HUES64 (cell line): ENCODE results near the gene ABCC4.

Experiments used
- H3K27ac ChIP-seq: 2 replicates; pipeline ENCODE4 v1.7.0; 2013; ENCODE audit warnings: low read depth, low read length, inconsistent platforms
- H3K27me3 ChIP-seq: 2 replicates; pipeline ENCODE4 v1.6.1; 2013; ENCODE audit warnings: mild to moderate bottlenecking, low read length; ENCODE audit not compliant: insufficient read depth
- H3K36me3 ChIP-seq: 2 replicates; pipeline ENCODE4 v1.6.1; 2013; ENCODE audit warnings: mild to moderate bottlenecking, low read length; ENCODE audit not compliant: insufficient read depth
- H3K4me1 ChIP-seq: 2 replicates; pipeline ENCODE4 v1.6.1; 2013; ENCODE audit warnings: mild to moderate bottlenecking, low read length, moderate library complexity; ENCODE audit not compliant: insufficient read depth
- H3K4me3 ChIP-seq: 2 replicates; pipeline ENCODE4 v1.5.1; 2013; ENCODE audit warnings: mild to moderate bottlenecking, low read length, moderate library complexity
- H3K9ac ChIP-seq: 2 replicates; pipeline ENCODE4 v1.6.1; 2013; ENCODE audit warnings: mild to moderate bottlenecking, low read depth, low read length
- H3K9me3 ChIP-seq: 2 replicates; pipeline ENCODE4 v1.6.1; 2013; ENCODE audit warnings: low read depth, low read length; ENCODE audit not compliant: insufficient read depth
- WGBS: fragments of 150-250, 120-280 bp; methylation state at CpG from one replicate; pipeline ENCODE4 v1.1.7; 2013; ENCODE audit warnings: missing lambda C conversion rate; 5-methylcytosine and 5-hydroxymethylcytosine counted together

ABCC4 gene

GRCh38 chr13:95074820-95075219, 226.4 kb downstream of the ABCC4 start:
- Histone ChIP-seq H3K9me3 (no peaks in the 10 kb centered on the region), H3K36me3 (peaks cover 6% of the 10 kb centered on the region; the same call in 1 of the 2 replicates), H3K27me3 (no peaks in the 10 kb centered on the region), H3K9ac (no peak overlapping the region), H3K27ac (no peak overlapping the region), H3K4me1 (no peaks in the 10 kb centered on the region), H3K4me3 (no peak overlapping the region)
- 85% methylated on average over 3 of the region's 3 CpGs for WGBS

GRCh38 chr13:95073747-95074311, 227.4 kb downstream of the ABCC4 start:
- Histone ChIP-seq H3K4me3 (no peak overlapping the region), H3K9me3 (no peaks in the 10 kb centered on the region), H3K9ac (no peak overlapping the region), H3K36me3 (peaks cover 6% of the 10 kb centered on the region; the same call in 1 of the 2 replicates), H3K27ac (no peak overlapping the region), H3K4me1 (no peaks in the 10 kb centered on the region), H3K27me3 (no peaks in the 10 kb centered on the region)
- 98% methylated on average over 7 of the region's 7 CpGs for WGBS

GRCh38 chr13:95067303-95067702, 233.9 kb downstream of the ABCC4 start:
- Histone ChIP-seq H3K27ac (no peak overlapping the region), H3K4me3 (no peak overlapping the region), H3K27me3 (no peaks in the 10 kb centered on the region), H3K36me3 (peaks cover 3% of the 10 kb centered on the region; the same call in 1 of the 2 replicates), H3K9ac (no peak overlapping the region), H3K4me1 (no peaks in the 10 kb centered on the region), H3K9me3 (no peaks in the 10 kb centered on the region)
- 91% methylated on average over 3 of the region's 3 CpGs for WGBS

DNA sequence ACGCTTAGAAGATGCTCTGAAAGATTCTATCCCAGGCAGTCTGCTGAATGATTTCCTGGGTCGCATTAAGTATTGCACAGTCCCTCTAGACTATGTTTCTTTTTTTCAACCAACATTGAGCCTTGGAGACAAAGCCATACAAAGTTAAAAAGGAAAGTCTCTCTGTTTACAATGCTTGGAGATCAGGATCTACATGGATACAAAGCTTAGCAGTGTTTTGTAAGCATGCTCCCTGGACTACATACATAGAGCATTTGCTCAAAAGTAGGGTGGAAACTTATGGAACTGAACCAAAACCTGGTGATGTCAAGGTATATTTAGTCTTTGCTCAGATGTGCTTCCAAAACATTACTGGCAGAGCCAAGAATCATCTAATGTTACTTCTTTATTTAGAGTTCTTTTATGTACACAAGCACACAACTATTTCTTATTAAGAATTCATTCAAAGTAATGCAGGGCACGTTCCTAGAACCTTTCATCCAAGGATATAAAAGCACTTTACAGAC, 241.2 kb downstream of the ABCC4 start:
- no peak overlapping the region for H3K9ac ChIP-seq
- H3K4me3 ChIP-seq = no peak overlapping the region
- no peaks in the 10 kb centered on the region for H3K9me3 ChIP-seq
- H3K27me3 ChIP-seq = no peaks in the 10 kb centered on the region
- WGBS = 90% methylated on average over 3 of the region's 3 CpGs
- H3K36me3 ChIP-seq = no peaks in the 10 kb centered on the region
- no peak overlapping the region for H3K27ac ChIP-seq
- H3K4me1 ChIP-seq = peaks cover 22% of the 10 kb centered on the region

GRCh38 chr13:95059306-95059705, 241.9 kb downstream of the ABCC4 start:
- Histone ChIP-seq H3K9me3 (no peaks in the 10 kb centered on the region), H3K9ac (no peak overlapping the region), H3K27ac (no peak overlapping the region), H3K36me3 (no peaks in the 10 kb centered on the region), H3K4me1 (peaks cover 22% of the 10 kb centered on the region), H3K4me3 (no peak overlapping the region), H3K27me3 (no peaks in the 10 kb centered on the region)
- whole genome bisulfite sequencing = 63% methylated on average over 8 of the region's 8 CpGs

GRCh38 chr13:95058680-95059079, 242.6 kb downstream of the ABCC4 start:
- no peak overlapping the region for H3K9ac ChIP-seq
- peaks cover 22% of the 10 kb centered on the region for H3K4me1 ChIP-seq
- H3K4me3 ChIP-seq = no peak overlapping the region
- no peaks in the 10 kb centered on the region for H3K9me3 ChIP-seq
- no peaks in the 10 kb centered on the region for H3K27me3 ChIP-seq
- 79% methylated on average over 7 of the region's 7 CpGs for WGBS
- H3K27ac ChIP-seq = no peak overlapping the region
- no peaks in the 10 kb centered on the region for H3K36me3 ChIP-seq

- Histone ChIP-seq H3K9ac (no peak overlapping the region), H3K4me1 (peaks cover 22% of the 10 kb centered on the region), H3K9me3 (no peaks in the 10 kb centered on the region), H3K27ac (peak overlapping the region; percentile 19; the same call in 1 of the 2 replicates), H3K27me3 (no peaks in the 10 kb centered on the region), H3K4me3 (no peak overlapping the region), H3K36me3 (no peaks in the 10 kb centered on the region)
- whole genome bisulfite sequencing = 75% methylated on average over 1 of the region's 1 CpG
These were observed 245.0 kb downstream of the ABCC4 start for GRCh38 chr13:95056266-95056665.

- no peaks in the 10 kb centered on the region for H3K9me3 ChIP-seq
- 83% methylated on average over 3 of the region's 3 CpGs for WGBS
These were observed 250.2 kb downstream of the ABCC4 start for GRCh38 chr13:95050800-95051615.

GRCh38 chr13:95049772-95050171, 251.5 kb downstream of the ABCC4 start:
- H3K4me3 ChIP-seq = no peak overlapping the region
- 100% methylated on average over 1 of the region's 1 CpG for WGBS
- no peaks in the 10 kb centered on the region for H3K4me1 ChIP-seq
- no peak overlapping the region for H3K27ac ChIP-seq
- H3K9ac ChIP-seq = no peak overlapping the region
- no peaks in the 10 kb centered on the region for H3K36me3 ChIP-seq
- H3K9me3 ChIP-seq = no peaks in the 10 kb centered on the region
- no peaks in the 10 kb centered on the region for H3K27me3 ChIP-seq

More at GRCh38 chr13:95050800-95051615, 250.2 kb downstream of the ABCC4 start:
- Histone ChIP-seq H3K27ac (no peak overlapping the region), H3K9ac (no peak overlapping the region), H3K27me3 (no peaks in the 10 kb centered on the region), H3K36me3 (no peaks in the 10 kb centered on the region), H3K4me1 (peaks cover under 1% of the 10 kb centered on the region; the same call in 1 of the 2 replicates), H3K4me3 (no peak overlapping the region)

DNA sequence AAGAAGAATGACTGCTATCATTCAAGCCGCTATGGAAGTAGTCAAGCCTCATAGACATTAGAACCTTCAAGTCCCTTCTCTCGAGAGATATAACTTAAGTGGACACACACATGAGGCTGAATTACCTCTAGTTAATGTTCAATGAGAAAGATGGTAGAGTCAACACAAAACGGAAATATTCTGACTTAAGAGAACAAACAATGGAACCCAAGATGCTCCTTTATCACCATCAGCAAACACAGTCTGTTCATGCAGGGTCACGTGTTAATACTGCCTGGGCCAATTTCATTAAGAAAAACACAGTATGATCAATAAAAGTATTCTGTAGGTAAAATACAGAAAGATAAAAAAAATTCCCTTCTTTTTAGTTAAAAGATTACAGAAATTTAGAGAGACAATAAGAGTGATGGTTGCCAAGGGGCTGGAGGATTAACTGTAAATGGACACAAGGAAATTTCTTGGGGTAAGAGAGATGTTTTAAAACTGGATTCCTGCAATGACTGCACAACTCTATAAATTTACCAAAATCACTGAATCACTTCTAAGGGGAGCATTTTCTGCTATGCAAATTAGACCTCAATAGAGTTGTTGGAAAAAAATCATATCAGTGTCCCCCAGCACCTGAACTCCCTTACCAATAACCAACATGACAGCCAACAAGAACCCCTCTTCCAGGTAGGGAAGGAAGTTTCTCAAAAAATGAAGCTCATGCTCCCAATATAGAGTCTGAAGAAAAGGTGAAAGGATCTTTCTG, 256.6 kb downstream of the ABCC4 start:
- Histone ChIP-seq H3K27me3 (no peaks in the 10 kb centered on the region), H3K9ac (no peak overlapping the region), H3K4me1 (no peaks in the 10 kb centered on the region), H3K9me3 (no peaks in the 10 kb centered on the region), H3K36me3 (no peaks in the 10 kb centered on the region), H3K4me3 (no peak overlapping the region), H3K27ac (no peak overlapping the region)
- WGBS = 95% methylated on average over 4 of the region's 4 CpGs

DNA sequence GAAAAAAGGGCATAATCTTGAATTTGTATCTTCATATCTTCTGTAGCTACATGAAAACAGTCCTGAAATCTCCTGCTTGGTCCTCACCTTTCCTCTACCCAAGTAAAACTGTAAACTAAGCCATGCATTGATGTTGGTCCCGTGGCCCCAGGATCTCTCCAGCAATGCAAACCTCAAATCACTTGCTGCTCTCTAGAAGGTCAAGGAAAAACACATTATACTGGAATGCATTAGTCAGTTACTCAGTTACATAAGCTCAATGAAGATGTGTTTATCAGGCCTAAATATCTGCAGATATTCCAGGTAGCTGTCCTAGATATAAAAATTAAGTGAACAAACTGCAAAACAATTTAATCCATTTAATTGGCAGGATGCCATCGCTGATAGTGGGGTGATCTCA, 261.8 kb downstream of the ABCC4 start:
- Histone ChIP-seq H3K9ac (no peak overlapping the region), H3K9me3 (no peaks in the 10 kb centered on the region), H3K27ac (no peak overlapping the region), H3K4me3 (no peak overlapping the region), H3K4me1 (peaks cover 12% of the 10 kb centered on the region), H3K36me3 (no peaks in the 10 kb centered on the region), H3K27me3 (no peaks in the 10 kb centered on the region)
- WGBS = 87% methylated on average over 2 of the region's 2 CpGs
